H9 (cell line): ENCODE measurements around the gene BCO1. TPM values are rescaled to one million over a fixed set of nuclear protein-coding genes. Genes with fewer than 3 reads are reported as not detected.

Source experiments
- DNase-seq: peaks from one replicate; pipeline ENCODE4 v3.0.0-alpha.2; 2017
- H2AFZ ChIP-seq: one replicate; pipeline ENCODE4 v1.6.1; 2013; ENCODE audit warnings: mild to moderate bottlenecking, low read length, control low read depth, moderate library complexity
- H2AK5ac ChIP-seq: 2 replicates; pipeline ENCODE4 v1.6.1; 2013; ENCODE audit warnings: low read length, control low read depth, mixed read lengths; ENCODE audit not compliant: insufficient read length
- H2BK120ac ChIP-seq: one replicate; pipeline ENCODE4 v1.6.1; 2013; ENCODE audit warnings: low read depth, mild to moderate bottlenecking, low read length, control low read depth, inconsistent platforms; ENCODE audit not compliant: poor library complexity, severe bottlenecking
- H2BK12ac ChIP-seq: 2 replicates; pipeline ENCODE4 v1.6.1; 2013; ENCODE audit warnings: low read length, control low read depth, mixed read lengths, low read depth; ENCODE audit not compliant: insufficient read length
- H2BK15ac ChIP-seq: 2 replicates; pipeline ENCODE4 v1.6.1; 2013; ENCODE audit warnings: low read depth, low read length, control low read depth
- H2BK20ac ChIP-seq: one replicate; pipeline ENCODE4 v1.6.1; 2013; ENCODE audit warnings: low read depth, mild to moderate bottlenecking, low read length, control low read depth, inconsistent platforms; ENCODE audit not compliant: poor library complexity, severe bottlenecking
- H2BK5ac ChIP-seq: 2 replicates; pipeline ENCODE4 v1.6.1; 2013; ENCODE audit warnings: low read length, control low read depth, mixed read lengths; ENCODE audit not compliant: insufficient read length
- H3K14ac ChIP-seq: 2 replicates; pipeline ENCODE4 v1.6.1; 2013; ENCODE audit warnings: low read length, control low read depth; ENCODE audit not compliant: insufficient read depth
- H3K18ac ChIP-seq: 2 replicates; pipeline ENCODE4 v1.6.1; 2013; ENCODE audit warnings: low read depth, mild to moderate bottlenecking, mixed read lengths, low read length, control low read depth; ENCODE audit not compliant: insufficient read length
- H3K23ac ChIP-seq: 2 replicates; pipeline ENCODE4 v1.6.1; 2013; ENCODE audit warnings: low read length, control low read depth, mixed read lengths, low read depth; ENCODE audit not compliant: insufficient read length
- H3K23me2 ChIP-seq: 2 replicates; pipeline ENCODE4 v1.6.1; 2013; ENCODE audit warnings: low read depth, mild to moderate bottlenecking, mixed read lengths, low read length, control low read depth; ENCODE audit not compliant: insufficient read length, poor library complexity, severe bottlenecking
- H3K27ac ChIP-seq: 2 replicates; pipeline ENCODE4 v1.5.1; 2013; ENCODE audit warnings: low read length, control low read depth, mixed read lengths, low read depth; ENCODE audit not compliant: insufficient read length
- H3K27me3 ChIP-seq: 2 replicates; pipeline ENCODE4 v1.6.1; 2013; ENCODE audit warnings: low read length, control low read depth, inconsistent platforms; ENCODE audit not compliant: insufficient read depth
- H3K4ac ChIP-seq: 2 replicates; pipeline ENCODE4 v1.6.1; 2013; ENCODE audit warnings: low read depth, mild to moderate bottlenecking, control low read depth, inconsistent platforms, low read length, moderate library complexity
- H3K4me1 ChIP-seq: 2 replicates; pipeline ENCODE4 v1.6.1; 2013; ENCODE audit warnings: low read length, control low read depth, inconsistent platforms; ENCODE audit not compliant: insufficient read depth
- H3K4me2 ChIP-seq: 2 replicates; pipeline ENCODE4 v1.6.1; 2013; ENCODE audit warnings: low read length, control low read depth, mixed read lengths; ENCODE audit not compliant: insufficient read length, insufficient read depth
- H3K56ac ChIP-seq: 2 replicates; pipeline ENCODE4 v1.6.1; 2013; ENCODE audit warnings: low read depth, mild to moderate bottlenecking, mixed read lengths, low read length, control low read depth; ENCODE audit not compliant: insufficient read length
- H3K79me1 ChIP-seq: 2 replicates; pipeline ENCODE4 v1.6.1; 2013; ENCODE audit warnings: low read depth, mild to moderate bottlenecking, moderate library complexity, low read length, control low read depth, inconsistent platforms; ENCODE audit not compliant: insufficient read depth, poor library complexity, severe bottlenecking
- H3K79me2 ChIP-seq: 2 replicates; pipeline ENCODE4 v1.6.1; 2013; ENCODE audit warnings: low read length, control low read depth, inconsistent platforms; ENCODE audit not compliant: insufficient read depth
- H3K9ac ChIP-seq: 2 replicates; pipeline ENCODE4 v1.6.1; 2013; ENCODE audit warnings: low read length, control low read depth, mixed read lengths; ENCODE audit not compliant: insufficient read length; ENCODE audit errors: extremely low read depth
- H3K9me3 ChIP-seq: one replicate; pipeline ENCODE4 v1.6.1; 2013; ENCODE audit warnings: low read depth, low read length, inconsistent platforms; ENCODE audit not compliant: control insufficient read depth
- H3T11ph ChIP-seq: one replicate; pipeline ENCODE4 v1.6.1; 2013; ENCODE audit warnings: mild to moderate bottlenecking, low read length, control low read depth, inconsistent platforms
- H4K20me1 ChIP-seq: one replicate; pipeline ENCODE4 v1.6.1; 2013; ENCODE audit not compliant: control insufficient read depth, insufficient read length, insufficient read depth
- H4K5ac ChIP-seq: 2 replicates; pipeline ENCODE4 v1.6.1; 2013; ENCODE audit warnings: low read depth, mild to moderate bottlenecking, mixed read lengths, low read length, control low read depth; ENCODE audit not compliant: insufficient read length
- H4K8ac ChIP-seq: replicated peaks from 2 replicates; pipeline ENCODE4 v1.6.1; 2013; ENCODE audit warnings: low read length, control low read depth, mixed read lengths, low read depth; ENCODE audit not compliant: insufficient read length
- H4K91ac ChIP-seq: 2 replicates; pipeline ENCODE4 v1.6.1; 2013; ENCODE audit warnings: low read depth, mild to moderate bottlenecking, moderate library complexity, mixed read lengths, low read length, control low read depth; ENCODE audit not compliant: insufficient read length
- H3K27ac Mint-ChIP-seq, 3 experiments: 2 replicates in 2 of 3; 3 replicates in 1 of 3; pipeline ENCODE4 v1.8.0; 2020 to 2021; ENCODE audit warnings: mixed read lengths in 3 of 3, mild to moderate bottlenecking in 1 of 3, moderate library complexity in 1 of 3
- H3K27me3 Mint-ChIP-seq: 2 replicates; pipeline ENCODE4 v1.8.0; 2021; ENCODE audit warnings: low read depth, mild to moderate bottlenecking, moderate library complexity, mixed read lengths
- H3K36me3 Mint-ChIP-seq, 3 experiments: 2 replicates in 2 of 3; 3 replicates in 1 of 3; pipeline ENCODE4 v1.8.0; 2020 to 2021; ENCODE audit warnings: low read depth in 3 of 3, mixed read lengths in 3 of 3; ENCODE audit not compliant: insufficient read depth in 1 of 3
- H3K4me1 Mint-ChIP-seq, 2 experiments: 2 replicates each; pipeline ENCODE4 v1.8.0; 2020; ENCODE audit warnings: mixed read lengths in 2 of 2
- H3K4me3 Mint-ChIP-seq, 2 experiments: 2 replicates in 1 of 2; 3 replicates in 1 of 2; pipeline ENCODE4 v1.8.0; 2020 to 2021; ENCODE audit warnings: mild to moderate bottlenecking in 2 of 2, mixed read lengths in 2 of 2, moderate library complexity in 1 of 2
- H3K9me3 Mint-ChIP-seq, 2 experiments: 2 replicates in 1 of 2; 3 replicates in 1 of 2; pipeline ENCODE4 v1.8.0; 2020; ENCODE audit warnings: mild to moderate bottlenecking in 2 of 2, mixed read lengths in 2 of 2, moderate library complexity in 1 of 2
- total RNA-seq: library from RNA; stranded (reverse); gene quantifications from 2 replicates; pipeline ENCODE4 v1.2.1, GENCODE V29; 2021
- TF ChIP-seq, protein P1 (sequence below): fragments of 200-600 bp; sonication (generic); conservative IDR thresholded peaks from 3 replicates; pipeline ENCODE4 v1.8.0; 2021; ENCODE audit warnings: antibody characterized with exemption, mild to moderate bottlenecking

The BCO1 gene
- total RNA-seq, 1 experiment from 2014 or later = not detected

DNA sequence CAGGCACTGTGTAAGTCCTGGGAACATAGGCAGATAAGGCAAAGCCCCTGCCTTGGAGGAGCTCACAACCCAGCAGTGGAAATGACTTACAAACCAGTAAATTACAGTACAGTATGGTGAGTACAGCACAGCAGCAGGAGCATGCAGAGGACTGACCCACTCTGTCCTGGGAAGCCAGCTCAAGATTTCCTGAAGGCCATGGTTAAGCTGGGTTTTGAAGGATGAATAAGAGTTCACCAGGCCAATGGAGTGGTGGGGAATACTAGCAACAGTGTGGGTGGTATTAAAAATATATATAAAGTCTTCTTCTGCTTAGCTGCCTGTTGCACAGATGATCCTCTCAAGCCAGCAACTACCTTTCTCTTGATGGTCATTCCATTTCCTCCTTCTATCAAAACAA lies 73.3 kb downstream of the BCO1 start:
- H3K9me3 Mint-ChIP-seq = no peaks in the 10 kb centered on the region
- H3K27me3 Mint-ChIP-seq = no peaks in the 10 kb centered on the region
- Histone ChIP-seq H2BK120ac (no peak overlapping the region), H2BK20ac (no peak overlapping the region), H3K27ac (no peak overlapping the region), H2BK5ac (no peak overlapping the region), H2BK15ac (no peak overlapping the region), H3K4me2 (no peak overlapping the region), H3K79me2 (peaks cover 17% of the 10 kb centered on the region; the same call in 1 of the 2 replicates), H3K14ac (no peak overlapping the region), H3K23ac (no peak overlapping the region), H4K5ac (no peak overlapping the region), H3K4ac (no peak overlapping the region), H4K91ac (no peak overlapping the region), H2BK12ac (no peak overlapping the region), H2AFZ (no peak overlapping the region), H3K56ac (no peak overlapping the region), H3K18ac (no peak overlapping the region), H3K27me3 (no peaks in the 10 kb centered on the region), H2AK5ac (no peak overlapping the region), H3K79me1 (peaks cover 6% of the 10 kb centered on the region), H3K4me1 (peaks cover 4% of the 10 kb centered on the region), H3K23me2 (peaks cover 16% of the 10 kb centered on the region), H3T11ph (no peak overlapping the region), H4K20me1 (no peaks in the 10 kb centered on the region), H3K9me3 (no peaks in the 10 kb centered on the region), H3K9ac (no peak overlapping the region), H4K8ac (no peak overlapping the region)
- TF ChIP-seq, protein P1, sequence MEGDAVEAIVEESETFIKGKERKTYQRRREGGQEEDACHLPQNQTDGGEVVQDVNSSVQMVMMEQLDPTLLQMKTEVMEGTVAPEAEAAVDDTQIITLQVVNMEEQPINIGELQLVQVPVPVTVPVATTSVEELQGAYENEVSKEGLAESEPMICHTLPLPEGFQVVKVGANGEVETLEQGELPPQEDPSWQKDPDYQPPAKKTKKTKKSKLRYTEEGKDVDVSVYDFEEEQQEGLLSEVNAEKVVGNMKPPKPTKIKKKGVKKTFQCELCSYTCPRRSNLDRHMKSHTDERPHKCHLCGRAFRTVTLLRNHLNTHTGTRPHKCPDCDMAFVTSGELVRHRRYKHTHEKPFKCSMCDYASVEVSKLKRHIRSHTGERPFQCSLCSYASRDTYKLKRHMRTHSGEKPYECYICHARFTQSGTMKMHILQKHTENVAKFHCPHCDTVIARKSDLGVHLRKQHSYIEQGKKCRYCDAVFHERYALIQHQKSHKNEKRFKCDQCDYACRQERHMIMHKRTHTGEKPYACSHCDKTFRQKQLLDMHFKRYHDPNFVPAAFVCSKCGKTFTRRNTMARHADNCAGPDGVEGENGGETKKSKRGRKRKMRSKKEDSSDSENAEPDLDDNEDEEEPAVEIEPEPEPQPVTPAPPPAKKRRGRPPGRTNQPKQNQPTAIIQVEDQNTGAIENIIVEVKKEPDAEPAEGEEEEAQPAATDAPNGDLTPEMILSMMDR = no peak
- no peak overlapping the region for H3K4me3 Mint-ChIP-seq
- H3K27ac Mint-ChIP-seq = peak overlapping the region in 2 of 3 experiments; percentile 16 to 88; a peak in 3 of 7 replicates
- H3K36me3 Mint-ChIP-seq = peaks cover 4 to 15% (median 15%) of the 10 kb centered on the region in 3 experiments; a peak in 5 of 7 replicates
- DNase-seq = no peak
- H3K4me1 Mint-ChIP-seq = peaks cover 34 to 48% of the 10 kb centered on the region in 2 experiments
